Activated naive CD4-positive, alpha-beta T cell treated with anti-CD3 and anti-CD28 coated beads, Interleukin-2, amount 10 ng/mL, durations not matched to agents 7 days and 5 days (primary cell): ENCODE data around the gene CHRNA3.

Experiments
- CTCF ChIA-PET: fragments of 350-600 bp; sonication (Branson Sonifier 250); formaldehyde crosslinking; loops from one replicate; lab custom pipeline; 2021; ENCODE audit warnings: antibody characterized with exemption; lab: Charles Lee
- DNase-seq: peaks from one replicate; pipeline ENCODE4 v3.0.0-alpha.2; 2020
- H3K27ac Mint-ChIP-seq: one replicate; pipeline ENCODE4 v1.8.0; 2021; ENCODE audit warnings: mild to moderate bottlenecking, moderate library complexity, mixed read lengths
- H3K27me3 Mint-ChIP-seq: one replicate; pipeline ENCODE4 v1.8.0; 2021; ENCODE audit warnings: mild to moderate bottlenecking, mixed read lengths
- H3K36me3 Mint-ChIP-seq: one replicate; pipeline ENCODE4 v1.8.0; 2021; ENCODE audit warnings: mixed read lengths
- H3K4me1 Mint-ChIP-seq: one replicate; pipeline ENCODE4 v1.8.0; 2021; ENCODE audit warnings: mixed read lengths
- H3K4me3 Mint-ChIP-seq: one replicate; pipeline ENCODE4 v1.8.0; 2021; ENCODE audit warnings: mild to moderate bottlenecking, moderate library complexity, mixed read lengths
- H3K9me3 Mint-ChIP-seq: one replicate; pipeline ENCODE4 v1.8.0; 2021; ENCODE audit warnings: mixed read lengths

Gene CHRNA3

GRCh38 chr15:78620527-78621421, at the start of gene CHRNA3:
CHRNA3 (minus strand) TSS chr15:78620996; CDS start chr15:78620794, 202 bp downstream.
- Mint-ChIP-seq H3K27me3 (peaks cover 89% of the 10 kb centered on the region), H3K36me3 (no peaks in the 10 kb centered on the region), H3K4me1 (peaks cover 20% of the 10 kb centered on the region), H3K4me3 (peak within 1 kb of the TSS; percentile 29), H3K9me3 (no peaks in the 10 kb centered on the region), H3K27ac (no peak within 1 kb of the TSS)
- CTCF ChIA-PET = interaction anchor here (0.7 to 3.8 kb wide), 5 partner anchors 18 to 119 kb away, joined by 3 to 29 read pairs (median 4); no protein-coding TSS in a partner anchor
- no peak for DNase-seq

GRCh38 chr15:78668987-78669386, 48.2 kb upstream of the CHRNA3 start:
- H3K9me3 Mint-ChIP-seq = no peaks in the 10 kb centered on the region
- no peak overlapping the region for H3K4me3 Mint-ChIP-seq
- H3K27ac Mint-ChIP-seq = no peak overlapping the region
- DNase-seq = no peak
- CTCF ChIA-PET = no interaction called here
- H3K4me1 Mint-ChIP-seq = no peaks in the 10 kb centered on the region
- H3K36me3 Mint-ChIP-seq = no peaks in the 10 kb centered on the region
- H3K27me3 Mint-ChIP-seq = peaks cover 26% of the 10 kb centered on the region

GRCh38 chr15:78667578-78668236, 46.9 kb upstream of the CHRNA3 start:
- no peak overlapping the region for H3K4me3 Mint-ChIP-seq
- H3K27me3 Mint-ChIP-seq = peaks cover 26% of the 10 kb centered on the region
- peaks cover under 1% of the 10 kb centered on the region for H3K4me1 Mint-ChIP-seq
- H3K27ac Mint-ChIP-seq = no peak overlapping the region
- CTCF ChIA-PET = interaction anchor here (1.5 kb wide), 1 partner anchor 28 kb away, joined by 4 read pairs; no protein-coding TSS in a partner anchor
- H3K36me3 Mint-ChIP-seq = no peaks in the 10 kb centered on the region
- no peaks in the 10 kb centered on the region for H3K9me3 Mint-ChIP-seq
- DNase-seq = no peak

GRCh38 chr15:78666010-78666409, 45.2 kb upstream of the CHRNA3 start:
- H3K4me3 Mint-ChIP-seq = no peak overlapping the region
- CTCF ChIA-PET = interaction anchor here (1.5 kb wide), 1 partner anchor 27 kb away, joined by 4 read pairs; no protein-coding TSS in a partner anchor

GRCh38 chr15:78663703-78664102, 42.9 kb upstream of the CHRNA3 start:
- peaks cover 28% of the 10 kb centered on the region for H3K27me3 Mint-ChIP-seq
- no peak overlapping the region for H3K4me3 Mint-ChIP-seq
- no peaks in the 10 kb centered on the region for H3K36me3 Mint-ChIP-seq
- H3K9me3 Mint-ChIP-seq = no peaks in the 10 kb centered on the region
- no peak for DNase-seq
- H3K4me1 Mint-ChIP-seq = peaks cover 2% of the 10 kb centered on the region
- CTCF ChIA-PET = interaction anchor here (1.3 kb wide), 1 partner anchor 46 kb away, joined by 5 read pairs; no protein-coding TSS in a partner anchor
- no peak overlapping the region for H3K27ac Mint-ChIP-seq

More at GRCh38 chr15:78666010-78666409, 45.2 kb upstream of the CHRNA3 start:
- Mint-ChIP-seq H3K27ac (no peak overlapping the region), H3K36me3 (no peaks in the 10 kb centered on the region), H3K27me3 (peaks cover 24% of the 10 kb centered on the region), H3K9me3 (no peaks in the 10 kb centered on the region), H3K4me1 (peaks cover 2% of the 10 kb centered on the region)
- no peak for DNase-seq

- H3K36me3 Mint-ChIP-seq = no peaks in the 10 kb centered on the region
Measured at GRCh38 chr15:78662028-78662427, 41.2 kb upstream of the CHRNA3 start.

GRCh38 chr15:78661001-78661400, 40.2 kb upstream of the CHRNA3 start:
- no peaks in the 10 kb centered on the region for H3K36me3 Mint-ChIP-seq
- DNase-seq = no peak
- no peak overlapping the region for H3K4me3 Mint-ChIP-seq
- CTCF ChIA-PET = no interaction called here
- peaks cover 2% of the 10 kb centered on the region for H3K4me1 Mint-ChIP-seq
- H3K9me3 Mint-ChIP-seq = no peaks in the 10 kb centered on the region
- no peak overlapping the region for H3K27ac Mint-ChIP-seq
- H3K27me3 Mint-ChIP-seq = peaks cover 10% of the 10 kb centered on the region

More at GRCh38 chr15:78662028-78662427, 41.2 kb upstream of the CHRNA3 start:
- peaks cover 14% of the 10 kb centered on the region for H3K27me3 Mint-ChIP-seq
- CTCF ChIA-PET = no interaction called here
- DNase-seq = no peak
- H3K9me3 Mint-ChIP-seq = no peaks in the 10 kb centered on the region
- H3K4me1 Mint-ChIP-seq = peaks cover 2% of the 10 kb centered on the region
- no peak overlapping the region for H3K4me3 Mint-ChIP-seq
- no peak overlapping the region for H3K27ac Mint-ChIP-seq

- H3K9me3 Mint-ChIP-seq = no peaks in the 10 kb centered on the region
- H3K27me3 Mint-ChIP-seq = peaks cover 10% of the 10 kb centered on the region
Measured at GRCh38 chr15:78660584-78660983, 39.8 kb upstream of the CHRNA3 start.

GRCh38 chr15:78658823-78659222, 38.0 kb upstream of the CHRNA3 start:
- Mint-ChIP-seq H3K4me3 (no peak overlapping the region), H3K4me1 (peaks cover 2% of the 10 kb centered on the region), H3K27ac (no peak overlapping the region), H3K9me3 (no peaks in the 10 kb centered on the region), H3K27me3 (peaks cover 11% of the 10 kb centered on the region), H3K36me3 (no peaks in the 10 kb centered on the region)
- DNase-seq = no peak
- CTCF ChIA-PET = no interaction called here

More at GRCh38 chr15:78660584-78660983, 39.8 kb upstream of the CHRNA3 start:
- H3K4me3 Mint-ChIP-seq = no peak overlapping the region
- no peaks in the 10 kb centered on the region for H3K36me3 Mint-ChIP-seq
- no peak overlapping the region for H3K27ac Mint-ChIP-seq
- H3K4me1 Mint-ChIP-seq = peaks cover 2% of the 10 kb centered on the region
- CTCF ChIA-PET = no interaction called here
- no peak for DNase-seq

GRCh38 chr15:78654272-78654671, 33.5 kb upstream of the CHRNA3 start:
- H3K36me3 Mint-ChIP-seq = no peaks in the 10 kb centered on the region
- H3K27ac Mint-ChIP-seq = no peak overlapping the region
- H3K9me3 Mint-ChIP-seq = no peaks in the 10 kb centered on the region
- H3K4me1 Mint-ChIP-seq = no peaks in the 10 kb centered on the region
- no peak overlapping the region for H3K4me3 Mint-ChIP-seq
- CTCF ChIA-PET = no interaction called here
- peaks cover 23% of the 10 kb centered on the region for H3K27me3 Mint-ChIP-seq
- no peak for DNase-seq

- no peaks in the 10 kb centered on the region for H3K4me1 Mint-ChIP-seq
- H3K9me3 Mint-ChIP-seq = no peaks in the 10 kb centered on the region
- no peak overlapping the region for H3K27ac Mint-ChIP-seq
- peaks cover 23% of the 10 kb centered on the region for H3K27me3 Mint-ChIP-seq
- no peaks in the 10 kb centered on the region for H3K36me3 Mint-ChIP-seq
- no peak for DNase-seq
- CTCF ChIA-PET = interaction anchor here (0.8 kb wide), 1 partner anchor 59 kb away, joined by 3 read pairs; no protein-coding TSS in a partner anchor
- H3K4me3 Mint-ChIP-seq = no peak overlapping the region
Measured at GRCh38 chr15:78651930-78652615, 31.3 kb upstream of the CHRNA3 start.

GRCh38 chr15:78651007-78651406, 30.2 kb upstream of the CHRNA3 start:
- H3K27ac Mint-ChIP-seq = no peak overlapping the region
- DNase-seq = no peak
- H3K36me3 Mint-ChIP-seq = no peaks in the 10 kb centered on the region
- H3K27me3 Mint-ChIP-seq = peaks cover 23% of the 10 kb centered on the region
- CTCF ChIA-PET = no interaction called here
- no peaks in the 10 kb centered on the region for H3K4me1 Mint-ChIP-seq
- no peaks in the 10 kb centered on the region for H3K9me3 Mint-ChIP-seq
- no peak overlapping the region for H3K4me3 Mint-ChIP-seq

- Mint-ChIP-seq H3K4me3 (no peak overlapping the region), H3K9me3 (no peaks in the 10 kb centered on the region)
- CTCF ChIA-PET = no interaction called here
Measured at GRCh38 chr15:78650022-78650421, 29.2 kb upstream of the CHRNA3 start.

GRCh38 chr15:78645009-78645408, 24.2 kb upstream of the CHRNA3 start:
- Mint-ChIP-seq H3K4me1 (peaks cover 15% of the 10 kb centered on the region), H3K27me3 (peaks cover 24% of the 10 kb centered on the region)

More at GRCh38 chr15:78650022-78650421, 29.2 kb upstream of the CHRNA3 start:
- H3K27me3 Mint-ChIP-seq = peaks cover 23% of the 10 kb centered on the region
- H3K36me3 Mint-ChIP-seq = no peaks in the 10 kb centered on the region
- H3K27ac Mint-ChIP-seq = no peak overlapping the region
- no peaks in the 10 kb centered on the region for H3K4me1 Mint-ChIP-seq
- DNase-seq = no peak

More at GRCh38 chr15:78645009-78645408, 24.2 kb upstream of the CHRNA3 start:
- no peaks in the 10 kb centered on the region for H3K36me3 Mint-ChIP-seq
- CTCF ChIA-PET = no interaction called here
- H3K9me3 Mint-ChIP-seq = no peaks in the 10 kb centered on the region
- DNase-seq = no peak
- H3K27ac Mint-ChIP-seq = no peak overlapping the region
- no peak overlapping the region for H3K4me3 Mint-ChIP-seq
